SK-N-SH (cell line): ENCODE data around the gene GGCX. TPM values are rescaled to one million over a fixed set of nuclear protein-coding genes. Genes with fewer than 3 reads are reported as not detected.

Experiments used
- CTCF ChIA-PET: fragments of 300-600, 350-600 bp; formaldehyde crosslinking; extraction: SDS; loops from one replicate; lab custom pipeline; 2021; lab: Yijun Ruan, JAX
- POLR2A ChIA-PET: fragments of 350-600 bp; sonication (Branson Sonifier 250); formaldehyde crosslinking; extraction: SDS; loops from one replicate; lab custom pipeline; 2020; ENCODE audit warnings: antibody characterized with exemption, inconsistent platforms; lab: Yijun Ruan, JAX
- DNase-seq: peaks from one replicate; pipeline ENCODE4 v3.0.0; 2012
- H2AFZ ChIP-seq: fragments of 200-600 bp; sonication (generic); 2 replicates; pipeline ENCODE4 v1.8.1; 2016; ENCODE audit warnings: antibody characterized with exemption, mild to moderate bottlenecking, low read depth
- H3F3A ChIP-seq: fragments of 200-600 bp; sonication (generic); replicated peaks from 2 replicates; pipeline ENCODE3; 2016; ENCODE audit warnings: antibody characterized with exemption, mild to moderate bottlenecking; ENCODE audit not compliant: insufficient read depth
- H3K27ac ChIP-seq, 2 experiments: fragments of 200-500 bp in 1 of 2; fragments of 200-600 bp in 1 of 2; sonication (Bioruptor generic) in 1 of 2; sonication (generic), shearing (Covaris generic) in 1 of 2; 2 replicates each; pipeline versions ENCODE4 v1.5.1 to v1.6.1; 2014 to 2016; ENCODE audit warnings: low read depth in 2 of 2, inconsistent platforms in 1 of 2, low read length in 1 of 2, mild to moderate bottlenecking in 1 of 2, mixed read lengths in 1 of 2
- H3K27me3 ChIP-seq: fragments of 200-600 bp; sonication (generic), shearing (Covaris generic); 2 replicates; pipeline ENCODE4 v1.6.1; 2016; ENCODE audit warnings: mixed run types; ENCODE audit not compliant: insufficient read depth
- H3K36me3 ChIP-seq, 2 experiments: fragments of 200-500 bp in 1 of 2; fragments of 200-600 bp in 1 of 2; sonication (Bioruptor generic) in 1 of 2; sonication (generic) in 1 of 2; replicated peaks in 1 of 2; 2 replicates each; pipeline versions ENCODE3 to v1.5.1; 2014 to 2016; ENCODE audit warnings: low read length in 1 of 2, mild to moderate bottlenecking in 1 of 2; ENCODE audit not compliant: insufficient read depth in 2 of 2, control insufficient read depth in 1 of 2
- H3K4me1 ChIP-seq, 2 experiments: fragments of 200-500 bp in 1 of 2; fragments of 200-600 bp in 1 of 2; sonication (Bioruptor generic) in 1 of 2; sonication (generic), shearing (Covaris generic) in 1 of 2; 2 replicates each; pipeline versions ENCODE4 v1.5.1 to v1.6.1; 2014 to 2016; ENCODE audit warnings: low read depth in 1 of 2, low read length in 1 of 2, mixed run types in 1 of 2; ENCODE audit not compliant: insufficient read depth in 2 of 2, control insufficient read depth in 1 of 2
- H3K4me2 ChIP-seq: fragments of 200-600 bp; sonication (generic), shearing (Covaris generic); 2 replicates; pipeline ENCODE4 v1.6.1; 2017; ENCODE audit warnings: mixed run types
- H3K4me3 ChIP-seq, 2 experiments: fragments of 200-500 bp in 1 of 2; fragments of 200-600 bp in 1 of 2; sonication (Bioruptor generic) in 1 of 2; sonication (generic), shearing (Covaris generic) in 1 of 2; 2 replicates each; pipeline versions ENCODE4 v1.5.1 to v1.8.1; 2014 to 2016; ENCODE audit warnings: low read depth in 2 of 2, inconsistent platforms in 1 of 2, low read length in 1 of 2, mild to moderate bottlenecking in 1 of 2, mixed read lengths in 1 of 2, moderate library complexity in 1 of 2
- H3K79me2 ChIP-seq: fragments of 200-600 bp; sonication (generic); 2 replicates; pipeline ENCODE4 v1.8.1; 2017; ENCODE audit warnings: mild to moderate bottlenecking; ENCODE audit not compliant: insufficient read depth
- H3K9ac ChIP-seq: fragments of 200-600 bp; sonication (generic); 2 replicates; pipeline ENCODE4 v1.6.1; 2017; ENCODE audit warnings: mixed run types
- H3K9me2 ChIP-seq: fragments of 200-600 bp; sonication (generic); 2 replicates; pipeline ENCODE4 v1.6.1; 2017; ENCODE audit warnings: mixed run types
- H3K9me3 ChIP-seq: fragments of 200-600 bp; sonication (generic); 2 replicates; pipeline ENCODE4 v1.6.1; 2017; ENCODE audit warnings: mixed run types, mild to moderate bottlenecking, moderate library complexity
- H4K20me1 ChIP-seq: fragments of 200-600 bp; sonication (generic); 2 replicates; pipeline ENCODE4 v1.6.1; 2017; ENCODE audit warnings: mild to moderate bottlenecking, mixed run types; ENCODE audit not compliant: insufficient read depth
- CHD2 ChIP-seq: fragments of 150-350 bp; IDR thresholded peaks from 2 replicates; pipeline ENCODE4 v1.6.1; 2018; ENCODE audit warnings: low read length; ENCODE audit not compliant: partially characterized antibody
- EP300 ChIP-seq, 2 experiments: IDR thresholded peaks; 2 replicates each; pipeline versions ENCODE4 v1.4.0 to v1.6.1; 2012; ENCODE audit warnings: borderline replicate concordance in 1 of 2, low read depth in 1 of 2, low read length in 1 of 2
- EZH2phosphoT487 ChIP-seq: fragments of 200-600 bp; sonication (generic); IDR thresholded peaks from 2 replicates; pipeline ENCODE4 v1.6.1; 2017; ENCODE audit warnings: low read depth, mixed run types, mild to moderate bottlenecking, antibody characterized with exemption, moderate library complexity, borderline replicate concordance
- FOXJ3 ChIP-seq: sonication (generic); formaldehyde crosslinking; IDR thresholded peaks from 2 replicates; pipeline ENCODE4 v1.5.1; 2020; ENCODE audit warnings: mild to moderate bottlenecking, missing genetic modification reagents
- FOXM1 ChIP-seq: IDR thresholded peaks from 2 replicates; pipeline ENCODE4 v1.4.0; 2012; ENCODE audit warnings: low read depth, mild to moderate bottlenecking
- GATA2 ChIP-seq: sonication (generic); formaldehyde crosslinking; IDR thresholded peaks from 2 replicates; pipeline ENCODE4 v1.5.0; 2020; ENCODE audit warnings: mild to moderate bottlenecking, missing genetic modification reagents
- IRF3 ChIP-seq: fragments of 150-350 bp; IDR thresholded peaks from 2 replicates; pipeline ENCODE4 v1.6.1; 2016; ENCODE audit warnings: mild to moderate bottlenecking, low read depth, low read length
- MXI1 ChIP-seq: IDR thresholded peaks from 2 replicates; pipeline ENCODE4 v1.6.1; 2012; ENCODE audit warnings: mild to moderate bottlenecking, low read depth, low read length, improper control_type of control experiment
- NFIC ChIP-seq: IDR thresholded peaks from 2 replicates; pipeline ENCODE4 v1.4.0; 2012; ENCODE audit warnings: borderline replicate concordance
- NRF1 ChIP-seq: IDR thresholded peaks from 2 replicates; pipeline ENCODE4 v1.6.1; 2012; ENCODE audit warnings: low read depth, mild to moderate bottlenecking, low read length
- POLR2AphosphoS5 ChIP-seq: IDR thresholded peaks from 2 replicates; pipeline ENCODE4 v1.6.1; 2012; ENCODE audit warnings: low read depth, low read length
- RCOR1 ChIP-seq: fragments of 150-350 bp; IDR thresholded peaks from 2 replicates; pipeline ENCODE4 v1.6.1; 2017; ENCODE audit warnings: antibody characterized with exemption, low read length
- REST ChIP-seq: IDR thresholded peaks from 2 replicates; pipeline ENCODE4 v1.6.1; 2012; ENCODE audit warnings: mild to moderate bottlenecking, low read depth, low read length, moderate library complexity
- SIN3A ChIP-seq: IDR thresholded peaks from 2 replicates; pipeline ENCODE4 v1.6.1; 2012; ENCODE audit warnings: low read depth, mild to moderate bottlenecking, low read length, moderate library complexity, borderline replicate concordance
- WGBS: methylation state at CpG from one replicate; pipeline ENCODE4 v1.1.6; 2017; ENCODE audit warnings: low lambda C conversion rate; 5-methylcytosine and 5-hydroxymethylcytosine counted together
- polyA plus RNA-seq, 3 experiments: library from polyadenylated mRNA; depleted of rRNA; stranded (reverse); fragments of >200 nt; gene quantifications; 2 replicates each; pipeline ENCODE4 v1.2.3, GENCODE V29; 2012
- TF ChIP-seq, protein P1 (sequence below): IDR thresholded peaks from 2 replicates; pipeline ENCODE4 v1.4.0; 2012; ENCODE audit warnings: low read depth, borderline replicate concordance
- TF ChIP-seq, protein P2 (sequence below): IDR thresholded peaks from 2 replicates; pipeline ENCODE4; 2012

Gene GGCX
- polyA plus RNA-seq, 1 of the 3 experiments (the other 2 are of a cell fraction) = 34.5 TPM

GRCh38 chr2:85561280-85562212 lies at the start of gene GGCX (continued):
- TF ChIP-seq EZH2phosphoT487 (no peak), CHD2 (no peak), FOXM1 (no peak), GATA2 (CRISPR knock-in tag) (no peak), IRF3 (no peak), POLR2AphosphoS5 (peak; percentile 99), REST (no peak), NRF1 (no peak), MXI1 (no peak; the same call in 1 of the 2 replicates)

GRCh38 chr2:85607268-85608215 lies 46.2 kb upstream of the GGCX start:
- H3K79me2 ChIP-seq = peaks cover 59% of the 10 kb centered on the region
- TF ChIP-seq EP300 (IDR thresholded peaks at IDR 0.05; ENCODE audit: borderline replicate concordance in 1 of 2, low read depth in 1 of 2, low read length in 1 of 2) (no peak), NFIC (no peak), REST (no peak), FOXJ3 (CRISPR knock-in tag) (no peak), RCOR1 (no peak), SIN3A (no peak)
- TF ChIP-seq, protein P1, sequence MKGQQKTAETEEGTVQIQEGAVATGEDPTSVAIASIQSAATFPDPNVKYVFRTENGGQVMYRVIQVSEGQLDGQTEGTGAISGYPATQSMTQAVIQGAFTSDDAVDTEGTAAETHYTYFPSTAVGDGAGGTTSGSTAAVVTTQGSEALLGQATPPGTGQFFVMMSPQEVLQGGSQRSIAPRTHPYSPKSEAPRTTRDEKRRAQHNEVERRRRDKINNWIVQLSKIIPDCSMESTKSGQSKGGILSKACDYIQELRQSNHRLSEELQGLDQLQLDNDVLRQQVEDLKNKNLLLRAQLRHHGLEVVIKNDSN = no peak
- TF ChIP-seq, protein P2, sequence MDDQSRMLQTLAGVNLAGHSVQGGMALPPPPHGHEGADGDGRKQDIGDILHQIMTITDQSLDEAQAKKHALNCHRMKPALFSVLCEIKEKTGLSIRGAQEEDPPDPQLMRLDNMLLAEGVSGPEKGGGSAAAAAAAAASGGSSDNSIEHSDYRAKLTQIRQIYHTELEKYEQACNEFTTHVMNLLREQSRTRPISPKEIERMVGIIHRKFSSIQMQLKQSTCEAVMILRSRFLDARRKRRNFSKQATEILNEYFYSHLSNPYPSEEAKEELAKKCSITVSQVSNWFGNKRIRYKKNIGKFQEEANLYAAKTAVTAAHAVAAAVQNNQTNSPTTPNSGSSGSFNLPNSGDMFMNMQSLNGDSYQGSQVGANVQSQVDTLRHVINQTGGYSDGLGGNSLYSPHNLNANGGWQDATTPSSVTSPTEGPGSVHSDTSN = no peak

More at GRCh38 chr2:85607268-85608215, 46.2 kb upstream of the GGCX start:
- H3F3A ChIP-seq = peaks cover 31% of the 10 kb centered on the region
- H2AFZ ChIP-seq = no peak overlapping the region
- H3K4me2 ChIP-seq = no peak overlapping the region
- no peak overlapping the region for H3K4me3 ChIP-seq
- H3K9me2 ChIP-seq = no peaks in the 10 kb centered on the region
- H4K20me1 ChIP-seq = no peaks in the 10 kb centered on the region
- no peak overlapping the region; a peak in 1 of 4 replicates for H3K27ac ChIP-seq
- H3K9ac ChIP-seq = no peak overlapping the region
- ChIA-PET POLR2A (interaction anchor here (0.7 to 1.4 kb wide), 2 partner anchors 12 to 679 kb away, joined by 3 to 4 read pairs; partner anchors contain the start of gene RNF181), CTCF (no interaction called here)
- H3K36me3 ChIP-seq = peaks cover 21 to 33% of the 10 kb centered on the region in 2 experiments
- H3K9me3 ChIP-seq = no peaks in the 10 kb centered on the region
- no peaks in the 10 kb centered on the region for H3K27me3 ChIP-seq
- 95% methylated on average over 9 of the region's 9 CpGs for WGBS
- H3K4me1 ChIP-seq = peaks cover 6 to 20% of the 10 kb centered on the region in 2 experiments; a peak in 2 of 4 replicates
- DNase-seq = no peak
